HS-5 (cell line): ENCODE results near the gene CREB3L1.
A peak's percentile ranks its signal among the peaks of the same experiment; 100 is the strongest.
"Not testable (repeated sequence)": the region's sequence is repeated elsewhere in the genome, so short reads cannot be mapped to it uniquely, and the experiment has no call there.

Experiments
- DNase-seq: peaks from one replicate; pipeline ENCODE4 v3.0.0-alpha.2; 2012; ENCODE audit warnings: low read depth

The CREB3L1 gene

GRCh38 chr11:46248289-46249102, 29.0 kb upstream of the CREB3L1 start:
- peak; percentile 94 for DNase-seq

DNA sequence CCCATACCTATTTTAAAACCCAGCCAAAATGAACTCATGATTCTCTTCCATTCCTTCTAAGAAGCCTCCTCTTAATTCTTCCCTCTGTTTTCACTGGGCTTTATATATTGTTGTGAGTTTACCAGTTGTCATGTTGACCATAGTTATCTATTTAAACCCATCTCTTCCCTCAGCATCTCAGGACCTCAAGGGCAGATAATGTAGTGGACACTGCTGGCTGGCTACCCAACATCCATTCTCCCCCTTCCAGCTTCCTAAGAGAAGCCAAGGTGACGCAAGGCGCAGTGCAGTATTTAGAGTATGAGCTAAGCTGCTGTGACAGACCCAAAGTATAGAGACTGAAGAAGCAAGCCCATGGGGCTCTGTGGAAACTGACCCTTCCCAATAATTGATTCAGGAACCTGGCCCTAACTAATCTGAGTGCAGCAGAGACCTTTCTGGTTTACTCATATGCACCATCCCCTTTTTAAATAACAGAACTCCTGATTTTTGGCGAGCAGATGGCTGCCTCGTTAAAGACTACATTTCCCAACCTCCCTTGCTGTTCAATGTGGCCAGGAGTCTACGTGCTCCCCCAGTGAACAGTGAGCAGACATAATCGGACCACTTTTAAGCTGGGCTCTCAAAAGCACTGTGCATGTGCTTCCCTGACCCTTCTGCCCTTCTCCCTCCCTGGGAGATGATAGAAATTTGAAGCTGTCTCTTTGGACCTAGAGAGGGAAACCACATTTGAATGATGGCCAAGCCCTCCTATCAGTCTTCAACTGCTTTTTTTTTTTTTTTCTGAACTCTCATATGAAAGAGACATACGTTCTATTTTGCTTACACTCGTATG, 28.1 kb upstream of the CREB3L1 start:
- no peak for DNase-seq

DNA sequence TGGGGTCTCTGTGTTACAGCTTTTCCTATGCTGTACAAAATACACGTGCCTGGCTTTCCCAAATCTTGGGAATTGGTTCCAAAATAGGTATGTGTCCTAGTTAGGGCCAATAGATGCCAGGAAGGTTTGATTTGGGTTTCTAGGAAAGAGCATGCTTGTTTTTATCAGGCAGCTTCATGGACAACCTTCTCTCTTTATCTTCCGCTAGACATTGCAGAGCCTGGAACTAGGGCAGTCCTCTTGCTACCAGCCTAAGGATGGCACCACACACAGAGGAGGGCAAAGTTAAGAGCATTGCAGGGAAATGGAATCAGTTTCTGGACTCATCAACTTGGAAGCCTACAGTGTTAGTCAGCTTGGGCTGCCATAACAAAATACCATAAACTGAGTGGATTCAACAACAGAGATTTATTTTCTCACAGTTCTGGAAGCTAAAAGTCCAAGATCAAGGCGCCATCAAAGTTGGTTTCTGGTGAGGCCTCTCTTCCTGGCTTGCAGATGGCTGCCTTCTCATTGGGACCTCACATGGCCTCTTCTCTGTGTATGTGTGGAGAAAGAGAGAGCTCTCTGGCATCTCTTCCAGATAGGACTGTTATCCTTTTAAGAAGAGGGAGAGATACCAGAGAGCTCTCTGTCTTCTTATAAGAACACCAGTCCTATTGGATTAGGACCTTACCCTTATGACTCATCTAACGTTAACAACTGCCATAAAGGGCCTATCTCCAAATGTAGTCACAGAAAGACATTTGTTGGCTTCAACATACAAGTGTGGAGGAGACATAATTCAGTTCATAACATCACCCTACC, 27.3 kb upstream of the CREB3L1 start:
- no peak for DNase-seq

GRCh38 chr11:46250745-46251052, 26.8 kb upstream of the CREB3L1 start:
- no peak for DNase-seq

DNA sequence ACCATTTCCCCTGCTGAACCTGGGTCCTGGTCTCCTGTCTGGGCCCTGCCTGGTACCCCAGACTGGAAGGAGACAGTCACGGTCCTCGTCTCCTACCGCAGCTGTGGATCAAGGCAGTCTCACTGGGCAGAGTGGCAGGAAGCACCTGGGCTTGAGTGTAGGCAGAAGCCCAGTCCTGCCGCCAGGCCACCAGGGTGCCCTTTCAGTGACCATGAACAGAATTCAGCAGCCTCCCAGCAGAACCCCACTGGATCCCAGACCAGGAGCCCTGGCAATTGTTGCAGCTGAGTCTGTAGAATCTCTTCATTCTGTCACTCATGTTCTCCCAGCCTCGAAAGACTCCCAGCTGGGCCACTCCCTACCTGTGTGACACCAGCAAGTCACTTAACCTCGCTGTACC, 25.5 kb upstream of the CREB3L1 start:
- DNase-seq, result no peak

- DNase-seq, result no peak
Observed at GRCh38 chr11:46252373-46252914, 25.0 kb upstream of the CREB3L1 start.

DNA sequence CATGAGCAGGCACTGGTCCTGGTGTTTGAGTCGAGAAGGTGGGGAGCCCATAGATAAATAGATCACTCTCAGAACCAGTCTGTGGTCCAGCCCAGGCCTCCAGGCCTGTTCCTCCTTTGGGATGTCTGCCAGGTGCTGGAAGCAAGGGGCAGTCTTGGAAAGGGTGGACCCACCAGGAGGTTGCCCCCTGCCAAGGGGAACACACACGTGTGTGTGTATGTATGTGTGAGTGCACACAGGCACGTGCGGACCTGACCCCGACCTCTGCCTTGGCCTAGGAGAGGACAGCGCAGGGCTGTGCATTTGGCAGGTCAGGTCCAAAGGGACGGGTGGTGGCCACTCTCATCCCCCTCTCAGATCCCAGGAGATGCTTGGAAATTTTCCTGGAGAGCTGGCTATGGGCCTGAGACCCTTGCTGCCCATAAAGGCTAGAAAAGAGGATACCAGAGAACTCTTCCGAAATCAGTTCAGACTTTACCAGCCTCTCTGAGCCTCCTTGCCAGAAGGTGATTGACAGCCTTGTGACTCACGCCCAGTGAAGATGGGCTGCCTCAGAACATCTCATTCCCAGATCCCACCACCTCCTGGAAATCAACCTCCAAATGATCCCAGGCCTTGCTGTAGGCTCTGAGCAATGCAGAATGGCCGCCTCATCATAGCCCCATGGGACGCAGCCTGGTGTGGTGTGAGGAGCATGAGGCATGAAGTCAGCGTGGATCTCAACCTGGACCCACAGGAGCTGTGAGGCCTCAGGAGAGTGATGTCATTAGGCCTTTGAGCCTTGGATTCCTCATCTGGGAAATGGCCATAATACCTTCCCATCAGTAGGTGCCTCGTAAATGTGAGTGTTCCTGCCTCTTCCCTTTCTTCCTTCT, 24.0 kb upstream of the CREB3L1 start:
- DNase-seq, result no peak

- DNase-seq, result no peak
Observed at GRCh38 chr11:46254133-46254491, 23.4 kb upstream of the CREB3L1 start.

- no peak for DNase-seq
Observed at GRCh38 chr11:46256540-46257001, 20.9 kb upstream of the CREB3L1 start.

- DNase-seq, result not testable (repeated sequence)
Observed at GRCh38 chr11:46259347-46259746, 18.1 kb upstream of the CREB3L1 start.

GRCh38 chr11:46259971-46260560, 17.4 kb upstream of the CREB3L1 start:
- no peak for DNase-seq

GRCh38 chr11:46263120-46263519, 14.3 kb upstream of the CREB3L1 start:
- no peak for DNase-seq

DNA sequence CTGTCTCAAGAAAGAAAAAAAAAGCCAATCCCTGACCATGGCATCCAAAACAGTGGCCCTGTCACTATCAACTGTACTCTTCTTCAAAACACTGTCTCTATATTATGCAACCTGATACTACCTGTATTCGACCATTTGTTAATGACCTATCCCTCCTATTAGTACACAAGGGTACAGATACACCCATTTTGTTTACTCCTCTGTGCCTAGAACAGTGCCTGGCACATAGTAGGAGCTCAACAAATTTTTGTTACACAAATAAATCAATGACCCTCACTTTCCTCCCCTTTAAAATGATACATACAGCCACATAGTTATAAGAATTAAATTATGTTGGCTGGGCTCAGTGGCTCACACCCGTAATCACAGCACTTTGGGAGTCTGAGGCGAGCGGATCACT, 13.4 kb upstream of the CREB3L1 start:
- DNase-seq, result no peak

DNA sequence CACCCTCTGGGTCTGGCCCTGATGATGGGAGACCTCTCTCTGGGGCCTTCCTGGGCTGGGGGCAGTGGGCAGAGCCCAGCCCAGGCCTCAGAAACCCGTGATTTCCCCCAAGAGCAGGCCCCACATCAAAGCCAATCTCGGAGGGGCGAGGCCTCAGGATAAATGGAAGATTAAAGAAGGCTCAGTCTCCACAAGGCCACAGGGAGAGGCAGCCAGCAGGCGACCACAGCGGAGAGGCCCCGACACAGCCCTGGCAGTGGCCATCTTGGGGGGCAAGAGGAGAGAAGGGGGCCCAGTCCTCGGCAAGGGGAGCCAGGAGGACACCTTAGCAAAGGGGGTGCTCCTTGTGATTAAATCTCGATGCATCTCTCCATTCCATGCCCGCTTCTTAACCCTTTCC, 12.5 kb upstream of the CREB3L1 start:
- DNase-seq, result no peak

DNA sequence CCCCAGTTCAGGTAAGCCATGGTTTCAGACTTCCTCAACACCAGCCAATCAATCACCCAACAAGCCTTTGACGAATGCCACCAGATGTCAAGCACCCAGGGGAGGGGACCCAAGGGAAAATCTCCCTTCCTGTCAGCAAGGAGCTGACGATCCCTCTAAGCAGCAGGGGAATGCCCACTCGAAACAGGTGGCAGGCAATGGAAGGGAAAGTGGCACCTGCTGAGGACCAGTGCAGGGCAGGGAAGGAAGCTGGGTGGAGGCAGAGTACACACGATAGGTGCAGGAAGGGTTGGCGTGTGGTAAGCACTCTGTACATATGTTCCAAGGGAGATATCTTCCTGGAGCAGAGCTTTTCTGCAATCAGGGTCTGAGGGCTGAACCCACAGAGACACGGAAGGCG, 11.7 kb upstream of the CREB3L1 start:
- no peak for DNase-seq

DNA sequence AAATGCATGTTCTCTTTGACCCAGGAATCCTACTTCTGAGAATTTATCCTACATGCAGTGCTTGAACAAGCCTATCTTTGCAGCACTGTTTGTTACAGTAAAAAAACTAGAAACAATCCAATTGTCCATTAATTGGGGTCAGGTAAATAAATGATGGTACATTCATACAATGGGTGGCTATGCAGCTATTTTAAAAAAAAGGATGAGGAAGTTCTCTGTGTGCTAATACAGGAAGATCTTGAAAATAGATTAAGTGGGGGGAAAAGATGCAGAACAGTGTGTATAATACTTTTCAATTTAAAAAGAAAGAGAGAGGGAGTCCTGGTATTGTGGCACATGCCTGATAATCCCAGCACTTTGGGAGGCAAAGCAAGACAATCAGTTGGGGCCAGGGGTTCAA, 9.5 kb upstream of the CREB3L1 start:
- DNase-seq, result no peak

- no peak for DNase-seq
Observed at GRCh38 chr11:46270684-46271083, 6.8 kb upstream of the CREB3L1 start.

GRCh38 chr11:46271407-46271806, 6.1 kb upstream of the CREB3L1 start:
- DNase-seq, result no peak

GRCh38 chr11:46271875-46272815, 5.3 kb upstream of the CREB3L1 start:
- DNase-seq, result no peak
